Peyer's patch (tissue), 4 donors: ENCODE results near the gene SMC5.

Experiments
- POLR2A ChIP-seq, 2 donors: fragments of 450-650 bp; IDR thresholded peaks; one replicate each; pipeline ENCODE4 v1.5.1; 2017; ENCODE audit warnings: antibody characterized with exemption in 2 of 2, mild to moderate bottlenecking in 2 of 2, moderate library complexity in 2 of 2
- TF ChIP-seq, protein P1 (sequence below), 6 experiments: fragments of 450-650 bp in 4 of 6; fragments of 200-600 bp in 2 of 6; sonication (generic) in 1 of 6; IDR thresholded peaks; one replicate each; pipeline ENCODE4 v1.5.1; 2017 to 2019; ENCODE audit warnings: antibody characterized with exemption in 6 of 6, mild to moderate bottlenecking in 3 of 6, moderate library complexity in 1 of 6

DNA sequence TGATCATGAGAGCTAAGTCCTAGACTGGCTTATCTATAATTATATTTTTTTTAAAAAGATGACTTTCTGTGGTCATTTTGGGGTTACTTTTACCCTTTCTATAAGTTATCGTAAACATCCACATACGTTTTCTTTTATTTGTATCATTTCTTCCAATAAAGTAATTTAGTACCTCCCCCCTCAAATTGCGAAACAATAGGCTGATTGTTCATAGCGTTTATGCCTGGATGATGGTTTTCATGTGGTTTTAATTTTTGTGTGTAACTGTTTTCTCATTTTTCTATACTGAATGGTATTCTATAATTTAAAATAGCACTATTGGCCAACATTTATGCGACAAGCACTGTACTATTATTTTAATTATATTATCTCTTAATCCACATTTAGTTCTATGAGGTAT is 44.5 kb downstream of the SMC5 start:
- TF ChIP-seq POLR2A (IDR thresholded peaks at IDR 0.05) = no peak
- TF ChIP-seq, protein P1, sequence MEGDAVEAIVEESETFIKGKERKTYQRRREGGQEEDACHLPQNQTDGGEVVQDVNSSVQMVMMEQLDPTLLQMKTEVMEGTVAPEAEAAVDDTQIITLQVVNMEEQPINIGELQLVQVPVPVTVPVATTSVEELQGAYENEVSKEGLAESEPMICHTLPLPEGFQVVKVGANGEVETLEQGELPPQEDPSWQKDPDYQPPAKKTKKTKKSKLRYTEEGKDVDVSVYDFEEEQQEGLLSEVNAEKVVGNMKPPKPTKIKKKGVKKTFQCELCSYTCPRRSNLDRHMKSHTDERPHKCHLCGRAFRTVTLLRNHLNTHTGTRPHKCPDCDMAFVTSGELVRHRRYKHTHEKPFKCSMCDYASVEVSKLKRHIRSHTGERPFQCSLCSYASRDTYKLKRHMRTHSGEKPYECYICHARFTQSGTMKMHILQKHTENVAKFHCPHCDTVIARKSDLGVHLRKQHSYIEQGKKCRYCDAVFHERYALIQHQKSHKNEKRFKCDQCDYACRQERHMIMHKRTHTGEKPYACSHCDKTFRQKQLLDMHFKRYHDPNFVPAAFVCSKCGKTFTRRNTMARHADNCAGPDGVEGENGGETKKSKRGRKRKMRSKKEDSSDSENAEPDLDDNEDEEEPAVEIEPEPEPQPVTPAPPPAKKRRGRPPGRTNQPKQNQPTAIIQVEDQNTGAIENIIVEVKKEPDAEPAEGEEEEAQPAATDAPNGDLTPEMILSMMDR (IDR thresholded peaks at IDR 0.05) = no peak
